ENCODE measurements around the gene CCDC61.

CCDC61 gene

DNA sequence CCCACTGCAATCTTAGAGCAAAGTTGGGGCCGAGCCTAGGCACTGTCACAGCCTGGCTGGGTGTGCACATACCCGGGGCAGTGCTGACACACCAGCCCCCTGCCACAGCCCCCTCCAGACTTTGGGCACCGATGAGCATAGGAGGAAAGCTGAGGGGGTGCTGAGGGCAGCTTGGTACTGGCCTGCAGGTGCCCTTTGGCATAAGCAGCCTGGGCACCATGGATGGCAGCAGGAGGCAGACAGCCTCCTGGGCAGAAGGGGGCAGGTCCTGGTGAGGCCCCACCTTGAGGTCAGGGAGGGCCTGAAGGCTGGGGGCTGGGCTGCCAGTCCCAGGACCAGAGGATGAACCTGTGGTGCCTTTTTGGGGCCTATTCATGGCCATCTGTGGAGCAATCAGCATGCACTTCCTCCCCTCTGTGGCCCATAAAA is 37.3 kb downstream of the CCDC61 start:
- H3K27me3 Mint-ChIP-seq, result peaks cover 8% of the 10 kb centered on the region
- H3K4me1 Mint-ChIP-seq, result peaks cover 2% of the 10 kb centered on the region
- no peak overlapping the region for H3K4me3 Mint-ChIP-seq
- no peak for ATAC-seq (ENCODE audit: low read depth)
- H3K9me3 Mint-ChIP-seq, result no peaks in the 10 kb centered on the region
- peaks cover 1% of the 10 kb centered on the region for H3K36me3 Mint-ChIP-seq
- DNase-seq (ENCODE audit: low spot score in 2 of 2), result no peak
- no peak overlapping the region for H3K27ac Mint-ChIP-seq

DNA sequence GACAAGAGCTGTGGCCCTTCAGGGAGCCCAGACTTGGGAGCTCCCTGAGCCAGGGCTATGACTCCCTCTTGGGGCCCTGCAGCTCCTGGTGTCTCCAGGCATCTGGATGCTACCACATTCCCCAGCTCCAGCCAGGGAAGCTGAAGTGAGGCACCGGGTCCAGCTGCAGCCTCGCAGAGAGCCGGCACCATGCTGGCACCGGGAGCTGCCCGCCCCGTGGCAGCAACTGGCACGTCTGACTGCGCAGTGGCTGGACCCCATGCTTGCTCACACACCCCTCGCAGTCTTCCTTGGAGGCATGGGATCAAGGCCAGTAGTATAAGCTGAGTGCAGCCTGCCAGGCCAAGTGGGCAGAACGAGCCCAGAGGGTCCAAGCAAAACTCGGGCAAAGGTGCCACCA is 38.1 kb downstream of the CCDC61 start:
- H3K9me3 Mint-ChIP-seq, result no peaks in the 10 kb centered on the region
- H3K4me1 Mint-ChIP-seq, result peaks cover 2% of the 10 kb centered on the region
- DNase-seq (ENCODE audit: low spot score in 2 of 2) (no peak), ATAC-seq (ENCODE audit: low read depth) (no peak)
- no peak overlapping the region for H3K27ac Mint-ChIP-seq
- peaks cover 1% of the 10 kb centered on the region for H3K36me3 Mint-ChIP-seq
- peaks cover 8% of the 10 kb centered on the region for H3K27me3 Mint-ChIP-seq
- H3K4me3 Mint-ChIP-seq, result no peak overlapping the region

DNA sequence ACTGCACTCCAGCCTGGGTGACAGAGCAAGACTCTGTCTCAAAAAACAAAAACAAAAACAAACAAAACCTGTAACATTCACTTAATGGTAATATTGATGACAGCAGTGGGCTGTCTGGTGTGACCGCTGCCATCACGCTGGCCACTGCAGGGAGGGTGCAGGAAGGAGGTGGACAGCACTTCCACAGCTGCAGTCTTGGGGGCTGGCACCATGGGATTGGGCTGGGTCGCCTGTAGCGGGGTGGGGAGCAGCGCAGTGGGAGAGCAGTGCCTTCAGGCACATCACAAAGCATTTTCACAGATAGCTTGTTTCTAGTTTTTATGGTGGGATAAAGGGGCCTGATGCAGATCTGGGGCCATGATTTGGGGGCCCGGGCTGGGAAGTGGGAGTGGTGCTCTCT is 40.3 kb downstream of the CCDC61 start:
- Mint-ChIP-seq H3K27ac (no peak overlapping the region), H3K9me3 (no peaks in the 10 kb centered on the region), H3K27me3 (peaks cover 10% of the 10 kb centered on the region), H3K4me1 (no peaks in the 10 kb centered on the region), H3K36me3 (peaks cover 1% of the 10 kb centered on the region), H3K4me3 (no peak overlapping the region)
- DNase-seq (ENCODE audit: low spot score in 2 of 2) (no peak), ATAC-seq (ENCODE audit: low read depth) (no peak)

DNA sequence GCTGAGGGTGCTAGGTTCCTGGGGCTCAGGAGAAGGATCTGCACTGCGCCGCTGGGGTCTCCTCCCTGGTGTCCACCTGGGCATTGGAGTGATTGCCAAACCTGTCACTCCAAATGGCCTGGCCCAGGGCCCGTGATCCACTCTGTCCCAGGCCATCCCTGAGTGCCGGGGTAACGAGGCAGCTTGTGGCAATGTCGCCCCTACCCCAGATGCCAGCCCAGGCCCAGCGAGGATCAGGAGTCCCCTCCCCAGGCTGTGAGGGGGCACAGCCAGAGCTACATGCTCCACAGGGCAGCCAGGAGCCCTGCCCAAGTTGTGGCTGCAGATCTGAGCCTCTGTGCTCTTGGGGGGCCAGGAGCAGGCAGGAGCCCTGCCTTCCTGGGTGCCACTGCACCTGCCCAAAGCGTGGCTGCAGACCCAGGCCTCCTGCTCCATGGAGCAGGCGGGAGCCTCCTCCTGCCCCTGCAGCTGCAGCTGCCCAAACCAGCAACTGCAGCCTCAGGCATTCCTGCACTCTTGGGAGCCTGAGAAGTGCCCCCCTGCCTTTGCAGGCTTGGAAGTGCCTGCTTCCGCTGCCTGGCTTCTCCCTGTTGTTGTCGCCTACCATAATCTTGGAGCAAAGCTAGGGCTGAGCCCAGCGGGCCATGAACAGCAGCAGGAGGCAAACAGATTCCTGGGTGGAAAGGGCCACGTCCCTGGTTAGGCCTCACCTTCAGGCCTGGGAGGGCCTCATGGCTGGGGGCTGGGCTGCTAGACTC is 40.9 kb downstream of the CCDC61 start:
- ATAC-seq (ENCODE audit: low read depth), result no peak
- Mint-ChIP-seq H3K9me3 (no peaks in the 10 kb centered on the region), H3K27ac (no peak overlapping the region), H3K4me1 (no peaks in the 10 kb centered on the region), H3K27me3 (peaks cover 14% of the 10 kb centered on the region), H3K4me3 (no peak overlapping the region), H3K36me3 (peaks cover 1% of the 10 kb centered on the region)
- DNase-seq (ENCODE audit: low spot score in 2 of 2), result no peak

DNA sequence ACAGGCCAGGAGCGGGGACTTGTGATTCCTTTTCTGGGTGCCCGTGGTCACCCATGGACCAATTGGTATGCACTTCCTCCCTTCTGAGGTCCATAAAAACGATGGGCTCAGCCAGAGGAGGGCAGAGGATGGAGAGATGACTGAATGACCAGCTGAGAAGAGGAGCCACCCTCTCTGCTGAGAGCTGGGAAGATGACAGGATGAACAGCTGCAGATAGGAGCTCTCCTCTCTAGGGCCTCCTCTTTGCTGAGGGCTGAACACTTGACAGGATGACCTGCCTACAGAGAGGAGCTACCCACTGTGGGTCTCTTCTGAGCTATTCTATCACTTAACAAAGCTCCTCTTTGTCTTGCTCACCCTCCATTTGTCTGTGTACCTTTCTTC is 41.5 kb downstream of the CCDC61 start:
- no peaks in the 10 kb centered on the region for H3K9me3 Mint-ChIP-seq
- no peak overlapping the region for H3K27ac Mint-ChIP-seq

DNA sequence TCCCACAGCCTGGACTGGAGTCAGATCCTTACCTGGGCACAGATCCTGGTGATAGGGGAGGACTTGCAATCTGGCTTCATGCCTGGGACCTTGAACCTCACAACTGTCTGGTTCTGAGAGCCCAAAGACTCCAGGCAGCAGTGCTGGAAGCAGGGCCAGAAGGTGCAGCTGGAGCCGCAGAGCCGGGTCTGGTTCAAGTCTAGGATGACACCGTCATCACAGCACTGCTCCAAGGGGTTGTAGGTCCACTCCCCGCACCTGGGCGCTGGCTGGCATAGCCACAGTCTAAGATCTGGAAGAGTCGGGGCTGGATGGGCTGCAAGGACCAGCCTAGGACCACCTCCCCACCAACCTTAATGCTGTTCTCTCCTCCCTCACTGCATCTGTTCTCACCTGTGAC is 44.9 kb downstream of the CCDC61 start:
- peaks cover 3% of the 10 kb centered on the region for H3K9me3 Mint-ChIP-seq
- no peak overlapping the region for H3K4me3 Mint-ChIP-seq
- H3K27me3 Mint-ChIP-seq, result peaks cover 22% of the 10 kb centered on the region
- no peak for ATAC-seq (ENCODE audit: low read depth)
- H3K27ac Mint-ChIP-seq, result no peak overlapping the region
- H3K36me3 Mint-ChIP-seq, result peaks cover 3% of the 10 kb centered on the region
- DNase-seq (ENCODE audit: low spot score in 2 of 2), result no peak
- no peaks in the 10 kb centered on the region for H3K4me1 Mint-ChIP-seq

More for the DNA sequence above, 41.5 kb downstream of the CCDC61 start:
- Mint-ChIP-seq H3K4me1 (no peaks in the 10 kb centered on the region), H3K36me3 (peaks cover 1% of the 10 kb centered on the region), H3K27me3 (peaks cover 16% of the 10 kb centered on the region), H3K4me3 (no peak overlapping the region)
- DNase-seq (ENCODE audit: low spot score in 2 of 2), result no peak
- no peak for ATAC-seq (ENCODE audit: low read depth)

DNA sequence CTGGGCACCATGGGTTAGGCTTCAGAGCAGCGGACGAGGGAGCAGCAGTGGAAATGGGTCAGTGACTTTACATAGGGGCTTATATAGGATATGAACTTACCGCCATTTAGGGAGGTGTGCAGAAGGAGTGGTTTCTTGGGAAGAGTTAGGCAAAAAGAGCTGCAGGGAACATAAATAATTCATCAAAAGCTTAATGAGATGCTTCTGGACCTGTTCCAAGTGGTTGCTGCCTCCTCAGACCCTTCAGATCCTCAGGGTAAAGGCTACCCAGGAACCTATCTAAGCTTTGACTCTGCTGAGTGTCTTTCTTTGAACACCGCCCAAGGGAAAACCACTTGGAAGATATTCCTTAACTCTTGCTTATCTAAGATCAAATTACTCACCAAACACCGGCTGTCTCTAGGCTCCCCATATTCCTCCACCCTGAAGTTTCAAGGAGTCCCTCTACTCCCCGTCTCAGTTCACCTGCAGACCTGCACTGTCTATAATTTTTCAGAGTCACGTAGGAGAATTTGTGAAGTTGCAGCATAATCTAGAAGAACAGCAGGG is 45.8 kb downstream of the CCDC61 start, which contains the start of gene IGFL4:
TSS of gene IGFL4 (minus strand) at position 51 of the 549 bp plus-strand sequence. CDS start at position 11, 40 bp downstream.
- DNase-seq (ENCODE audit: low spot score in 2 of 2) (no peak), ATAC-seq (ENCODE audit: low read depth) (no peak)
- no peak within 1 kb of the TSS for H3K27ac Mint-ChIP-seq
- peaks cover 3% of the 10 kb centered on the region for H3K36me3 Mint-ChIP-seq
- no peaks in the 10 kb centered on the region for H3K4me1 Mint-ChIP-seq
- H3K9me3 Mint-ChIP-seq, result peaks cover 8% of the 10 kb centered on the region
- H3K4me3 Mint-ChIP-seq, result no peak within 1 kb of the TSS
- H3K27me3 Mint-ChIP-seq, result peaks cover 25% of the 10 kb centered on the region

DNA sequence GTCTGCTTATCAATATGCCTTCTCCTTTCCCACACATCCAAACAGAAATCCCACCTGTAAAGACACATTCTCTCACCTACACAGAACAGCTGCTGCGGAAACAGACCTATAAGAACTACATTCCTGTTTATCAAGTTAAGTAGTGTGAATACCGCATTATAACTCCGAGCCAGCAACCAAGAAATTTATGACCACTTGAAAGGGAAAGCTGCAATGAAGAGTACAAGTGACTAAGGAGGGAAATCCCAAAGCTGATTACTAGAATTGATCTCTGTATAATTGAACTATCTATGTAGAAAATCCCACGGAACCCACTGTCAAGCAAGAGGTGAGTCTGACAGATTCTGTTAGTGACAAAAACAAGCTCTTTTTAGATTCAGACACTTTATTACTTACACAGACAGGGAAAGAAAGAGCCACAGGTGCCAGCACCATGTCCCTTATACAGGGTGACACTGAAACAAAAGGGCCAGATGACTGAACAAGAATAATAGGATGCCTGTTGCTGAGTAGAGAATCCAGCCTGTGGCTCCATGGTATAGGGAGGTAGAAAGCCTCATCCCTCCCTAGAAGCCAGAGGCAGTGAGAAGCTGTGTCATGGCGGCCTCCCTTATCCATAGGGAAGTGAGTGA is 47.1 kb downstream of the CCDC61 start:
- DNase-seq (ENCODE audit: low spot score in 2 of 2), result no peak
- Mint-ChIP-seq H3K9me3 (peaks cover 9% of the 10 kb centered on the region), H3K4me1 (no peaks in the 10 kb centered on the region), H3K27me3 (peaks cover 31% of the 10 kb centered on the region), H3K36me3 (peaks cover 3% of the 10 kb centered on the region), H3K4me3 (no peak overlapping the region), H3K27ac (no peak overlapping the region)
- no peak for ATAC-seq (ENCODE audit: low read depth)

DNA sequence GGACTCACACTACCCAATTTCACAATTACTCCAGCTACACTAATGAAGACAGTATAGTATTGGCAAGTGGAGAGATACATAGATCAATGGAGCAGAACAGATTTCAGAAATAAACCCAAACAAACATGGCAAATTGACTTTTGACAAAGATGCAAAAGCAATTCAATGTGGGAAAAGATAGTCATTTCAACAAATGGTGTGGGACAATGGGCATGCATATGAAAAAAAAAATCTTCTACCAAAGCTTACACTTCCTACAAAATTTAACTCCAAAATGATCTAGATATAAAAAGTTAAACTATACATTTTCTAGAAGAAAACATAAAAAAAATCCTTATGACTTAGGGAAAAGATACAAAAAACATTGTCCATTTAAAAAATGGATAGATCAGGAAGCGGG is 48.3 kb downstream of the CCDC61 start:
- no peak overlapping the region for H3K4me3 Mint-ChIP-seq
- H3K27ac Mint-ChIP-seq, result no peak overlapping the region
- peaks cover 9% of the 10 kb centered on the region for H3K9me3 Mint-ChIP-seq
- peaks cover 33% of the 10 kb centered on the region for H3K27me3 Mint-ChIP-seq
- ATAC-seq (ENCODE audit: low read depth), result no peak
- no peaks in the 10 kb centered on the region for H3K4me1 Mint-ChIP-seq
- H3K36me3 Mint-ChIP-seq, result peaks cover 3% of the 10 kb centered on the region
- no peak for DNase-seq (ENCODE audit: low spot score in 2 of 2)

DNA sequence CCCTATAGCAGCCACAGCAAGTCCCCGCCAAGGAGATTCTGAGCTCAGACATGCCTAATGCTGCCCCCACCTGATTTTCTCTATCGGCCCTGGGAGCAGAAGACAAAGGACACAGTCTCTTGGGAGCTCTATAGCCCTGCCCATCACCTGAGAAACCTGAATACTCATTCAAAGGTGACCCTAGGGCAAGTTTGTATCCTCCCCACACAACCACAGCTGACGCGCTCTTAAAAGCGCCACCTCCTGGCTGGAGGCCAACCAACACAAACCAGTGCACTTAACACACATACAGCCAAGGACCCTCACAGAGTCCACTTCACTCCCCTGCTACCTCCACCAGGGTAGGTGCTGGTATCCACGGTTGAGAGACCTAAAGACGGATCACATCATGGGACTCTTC is 54.3 kb downstream of the CCDC61 start:
- no peaks in the 10 kb centered on the region for H3K36me3 Mint-ChIP-seq
- no peak for DNase-seq (ENCODE audit: low spot score in 2 of 2)
- peaks cover 18% of the 10 kb centered on the region for H3K27me3 Mint-ChIP-seq
- H3K27ac Mint-ChIP-seq, result no peak overlapping the region
- H3K4me1 Mint-ChIP-seq, result no peaks in the 10 kb centered on the region
- H3K4me3 Mint-ChIP-seq, result no peak overlapping the region
- H3K9me3 Mint-ChIP-seq, result peaks cover 8% of the 10 kb centered on the region
- ATAC-seq (ENCODE audit: low read depth), result no peak

DNA sequence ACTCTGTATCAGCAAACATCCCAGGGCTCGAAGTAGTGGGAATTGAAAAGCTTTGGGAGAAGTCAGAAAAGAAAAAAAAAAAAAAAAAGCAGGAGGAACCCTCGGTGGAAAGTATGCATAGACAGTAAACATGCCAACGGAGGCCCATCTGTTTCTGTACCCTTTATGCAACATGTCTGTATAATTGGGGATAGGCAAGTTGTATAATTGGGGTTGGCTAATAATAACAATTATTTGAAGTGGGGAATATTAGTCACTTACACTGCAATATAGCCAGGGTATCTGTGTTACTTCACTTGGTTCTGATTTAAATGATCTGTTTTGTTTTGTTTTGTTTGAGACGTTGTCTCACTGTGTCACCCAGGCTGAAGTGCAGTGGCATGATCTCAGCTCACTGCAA is 57.6 kb downstream of the CCDC61 start:
- ATAC-seq (ENCODE audit: low read depth) (no peak), DNase-seq (ENCODE audit: low spot score in 2 of 2) (no peak)
- Mint-ChIP-seq H3K27ac (no peak overlapping the region), H3K9me3 (peaks cover 2% of the 10 kb centered on the region), H3K4me1 (no peaks in the 10 kb centered on the region), H3K27me3 (peaks cover 9% of the 10 kb centered on the region), H3K36me3 (no peaks in the 10 kb centered on the region), H3K4me3 (no peak overlapping the region)

DNA sequence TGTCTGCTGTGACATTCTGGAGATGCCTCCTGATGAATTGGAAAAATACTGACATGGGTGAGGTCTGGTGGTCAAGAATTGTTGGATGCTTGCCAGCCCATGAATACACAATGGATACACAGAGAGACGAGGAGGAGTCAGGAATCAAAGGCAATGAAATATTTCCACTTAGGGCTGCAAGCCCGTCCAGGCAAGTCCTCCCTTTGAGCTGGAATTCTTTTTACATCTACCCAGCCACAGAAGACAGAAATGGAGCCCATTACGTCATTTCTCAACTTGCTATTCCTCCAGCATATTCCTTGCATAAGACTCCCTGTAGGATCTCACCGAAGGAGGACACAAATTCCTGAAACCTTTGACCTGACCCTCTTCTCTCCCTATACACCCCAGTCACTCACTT is 61.3 kb downstream of the CCDC61 start:
- H3K9me3 Mint-ChIP-seq, result peaks cover 4% of the 10 kb centered on the region
- H3K4me3 Mint-ChIP-seq, result no peak overlapping the region
- ATAC-seq (ENCODE audit: low read depth) (no peak), DNase-seq (ENCODE audit: low spot score in 2 of 2) (no peak)
- no peaks in the 10 kb centered on the region for H3K4me1 Mint-ChIP-seq
- no peak overlapping the region for H3K27ac Mint-ChIP-seq
- H3K36me3 Mint-ChIP-seq, result no peaks in the 10 kb centered on the region
- peaks cover 7% of the 10 kb centered on the region for H3K27me3 Mint-ChIP-seq

DNA sequence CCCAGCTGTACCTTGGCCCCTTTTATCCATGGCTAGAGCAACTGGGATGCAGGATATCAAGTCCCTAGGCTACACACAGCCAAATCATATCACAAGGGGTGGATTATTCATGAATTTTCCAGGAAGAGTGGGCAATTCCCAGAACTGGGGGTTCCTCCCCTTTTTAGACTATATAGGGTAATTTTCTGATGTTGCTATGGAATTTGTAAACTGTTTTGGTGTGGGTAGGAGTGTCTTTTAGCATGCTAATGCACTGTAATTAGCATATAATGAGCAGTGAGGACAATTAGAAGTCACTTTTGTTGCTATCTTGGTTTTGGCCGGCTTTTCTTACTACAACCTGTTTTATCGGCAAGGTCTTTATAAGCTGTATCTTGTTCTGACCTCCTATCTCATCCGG is 63.5 kb downstream of the CCDC61 start:
- no peak for DNase-seq (ENCODE audit: low spot score in 2 of 2)
- Mint-ChIP-seq H3K27me3 (peaks cover 15% of the 10 kb centered on the region), H3K4me3 (no peak overlapping the region), H3K9me3 (peaks cover 8% of the 10 kb centered on the region), H3K4me1 (no peaks in the 10 kb centered on the region), H3K27ac (no peak overlapping the region), H3K36me3 (peaks cover 3% of the 10 kb centered on the region)
- no peak for ATAC-seq (ENCODE audit: low read depth)

DNA sequence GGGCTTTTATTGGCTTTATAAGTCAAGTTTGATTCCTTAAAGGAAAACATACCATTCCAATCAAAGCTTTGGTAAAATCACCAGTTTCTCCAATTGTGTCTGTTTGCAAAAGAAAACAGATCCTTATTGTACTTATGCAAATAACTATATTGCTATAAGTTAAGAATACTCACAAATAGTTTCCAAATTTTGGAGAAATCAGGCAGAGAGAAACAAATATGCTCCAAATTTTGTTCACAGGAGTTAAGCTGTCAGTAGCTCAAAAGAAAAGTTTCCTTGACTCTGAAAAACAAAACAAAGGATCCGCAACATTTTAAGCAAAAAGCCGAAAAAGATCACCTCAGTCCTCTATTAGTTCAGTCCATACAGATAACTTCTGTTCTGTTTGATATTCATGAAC is 64.7 kb downstream of the CCDC61 start:
- Mint-ChIP-seq H3K9me3 (peaks cover 6% of the 10 kb centered on the region), H3K36me3 (peaks cover 3% of the 10 kb centered on the region), H3K4me1 (no peaks in the 10 kb centered on the region), H3K27ac (no peak overlapping the region), H3K4me3 (no peak overlapping the region), H3K27me3 (peaks cover 12% of the 10 kb centered on the region)
- DNase-seq (ENCODE audit: low spot score in 2 of 2), result no peak
- ATAC-seq (ENCODE audit: low read depth), result no peak

All from memory B cell (primary cell).